Ecto neural progenitor cell (in vitro differentiated cells): Measurements from ENCODE around the gene PSD4.

Experiments
- DNase-seq: peaks from one replicate; pipeline ENCODE4 v3.0.0-alpha.2; 2018; ENCODE audit warnings: low spot score

The PSD4 gene

DNA sequence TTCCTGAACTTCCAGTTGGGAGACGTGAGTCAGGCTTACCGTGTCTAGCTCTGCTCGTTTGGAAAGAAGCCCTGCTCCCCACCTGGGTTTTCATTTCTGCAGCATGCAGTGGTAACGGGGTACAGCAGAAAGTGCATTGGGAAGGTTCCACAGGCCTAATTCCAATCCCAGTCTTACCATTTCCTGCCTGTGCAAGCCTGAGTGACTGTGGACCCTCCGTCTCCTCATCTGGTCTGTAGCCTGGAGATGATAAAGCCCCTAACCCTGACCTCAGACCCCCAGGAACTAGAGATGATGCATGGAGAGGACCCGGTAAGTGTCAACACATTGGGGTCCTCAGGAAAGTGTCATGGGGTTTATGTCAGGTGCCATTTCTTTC, 5.8 kb upstream of the PSD4 start:
- DNase-seq, result no peak

DNA sequence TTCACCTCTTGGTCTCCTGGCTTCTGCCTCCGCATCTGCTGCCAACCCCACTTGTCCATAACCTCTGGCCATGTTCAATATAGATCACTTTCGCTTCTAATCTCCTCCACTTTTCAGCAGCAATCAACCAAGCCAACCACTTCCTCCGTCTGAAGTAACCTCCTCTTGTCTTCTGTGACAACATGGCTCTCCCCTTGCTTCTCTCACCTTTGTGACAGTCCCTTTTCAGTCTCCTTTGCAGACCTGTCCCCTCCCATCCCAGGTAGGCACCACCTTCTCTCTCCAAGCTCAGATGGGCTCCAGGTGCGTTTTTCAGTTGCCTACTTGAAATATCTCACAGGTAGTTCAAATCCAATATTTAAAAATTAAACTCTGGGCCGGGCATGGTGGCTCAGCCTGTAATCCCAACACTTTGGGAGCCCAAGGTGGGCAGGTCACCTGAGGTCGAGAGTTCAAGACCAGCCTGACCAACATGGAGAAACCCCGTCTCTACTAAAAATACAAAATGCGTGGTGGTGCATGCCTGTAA, 4.7 kb upstream of the PSD4 start:
- peak; percentile 5 for DNase-seq

DNA sequence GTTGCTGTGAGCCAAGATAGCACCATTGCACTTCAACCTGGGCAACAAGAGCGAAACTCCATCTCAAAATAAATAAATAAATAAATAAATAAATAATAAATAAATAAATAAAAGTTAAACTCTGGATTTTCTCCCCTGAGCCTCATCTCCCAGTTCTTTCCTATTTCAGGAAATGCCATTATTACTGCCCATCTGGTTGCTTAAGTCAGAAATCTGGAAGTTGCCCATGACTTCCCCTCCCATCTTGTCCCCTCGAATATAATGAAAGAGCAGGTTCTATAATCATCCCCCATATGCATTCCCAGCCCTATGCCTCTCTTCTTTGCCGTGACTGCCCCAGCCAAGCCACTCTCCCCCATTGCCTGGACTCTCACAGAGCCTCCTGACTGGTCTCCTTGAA, 4.2 kb upstream of the PSD4 start:
- peak; percentile 6 for DNase-seq

DNA sequence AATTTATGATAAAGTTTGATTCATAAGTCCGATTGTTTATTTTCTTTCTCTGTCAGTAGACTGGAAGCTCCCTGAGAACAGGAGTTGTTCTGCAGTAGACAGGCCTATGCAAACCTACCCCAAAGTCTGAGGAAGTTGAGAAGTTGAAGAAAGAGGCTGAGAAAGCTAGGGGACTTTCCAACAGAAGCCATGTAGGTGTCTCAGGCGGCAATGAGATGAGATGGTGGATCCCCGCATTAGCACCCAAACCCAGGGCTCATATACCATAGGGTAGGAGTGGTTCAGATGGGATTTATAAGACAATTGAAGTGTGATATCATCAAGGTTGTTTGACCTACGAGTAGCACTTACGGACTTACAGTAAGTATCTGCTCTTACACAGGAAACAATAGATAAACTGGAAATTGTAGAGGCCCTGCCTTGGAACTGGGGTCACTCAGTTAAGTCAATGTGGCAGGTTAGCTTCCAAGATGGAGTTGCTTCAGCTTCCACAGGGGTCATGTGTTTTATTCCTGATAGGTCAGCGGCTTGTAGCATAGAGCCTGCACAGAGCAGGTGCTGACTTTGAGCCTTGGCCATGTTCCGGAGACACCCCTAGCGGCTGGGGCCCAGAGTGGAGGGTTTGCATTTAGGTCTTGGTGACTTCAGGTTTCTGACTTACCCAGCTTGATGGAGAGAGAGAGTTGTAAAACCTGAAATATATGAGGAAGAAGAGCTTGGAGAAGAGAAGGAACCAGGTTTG, 2.3 kb upstream of the PSD4 start:
- no peak for DNase-seq

DNA sequence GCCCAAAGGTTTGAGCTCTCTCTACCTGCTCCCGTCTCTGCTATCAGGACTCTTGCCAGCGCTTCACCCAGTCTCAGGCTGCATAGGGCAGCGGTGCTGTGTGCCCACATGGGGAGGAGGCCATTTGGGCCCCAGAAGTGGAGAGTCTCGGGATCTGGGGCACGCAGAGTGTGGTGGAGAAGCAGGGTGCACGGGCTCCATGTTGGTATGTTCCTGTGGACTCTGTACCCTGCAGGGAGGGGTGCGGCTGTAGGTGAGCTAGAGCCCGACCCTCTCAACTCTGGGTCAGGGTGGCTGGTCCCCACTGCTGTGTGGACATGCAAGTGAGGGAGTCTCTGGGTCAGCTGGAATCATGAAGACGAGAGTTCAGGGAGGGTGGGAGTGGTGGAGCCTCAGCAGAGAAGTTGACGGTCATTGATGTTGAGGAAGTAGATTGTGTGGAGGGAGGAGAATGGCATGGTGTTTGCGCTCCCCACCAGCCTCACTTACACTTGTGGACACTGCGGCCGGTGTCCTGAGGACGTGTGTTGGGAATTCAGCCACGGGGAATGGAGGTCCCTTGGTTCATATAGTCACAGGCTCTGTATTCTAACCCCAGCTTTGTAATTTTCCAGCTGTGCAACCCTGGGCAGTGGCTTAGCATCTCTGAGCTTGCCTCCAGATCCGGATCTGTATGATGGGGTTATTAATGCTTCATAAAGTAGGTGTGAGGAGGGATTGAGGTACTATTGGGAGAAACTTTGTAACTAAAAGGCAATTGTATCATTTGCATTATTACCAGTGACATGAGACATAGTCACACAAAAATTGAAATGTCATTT, 840 bp upstream of the PSD4 start:
- DNase-seq, result no peak

DNA sequence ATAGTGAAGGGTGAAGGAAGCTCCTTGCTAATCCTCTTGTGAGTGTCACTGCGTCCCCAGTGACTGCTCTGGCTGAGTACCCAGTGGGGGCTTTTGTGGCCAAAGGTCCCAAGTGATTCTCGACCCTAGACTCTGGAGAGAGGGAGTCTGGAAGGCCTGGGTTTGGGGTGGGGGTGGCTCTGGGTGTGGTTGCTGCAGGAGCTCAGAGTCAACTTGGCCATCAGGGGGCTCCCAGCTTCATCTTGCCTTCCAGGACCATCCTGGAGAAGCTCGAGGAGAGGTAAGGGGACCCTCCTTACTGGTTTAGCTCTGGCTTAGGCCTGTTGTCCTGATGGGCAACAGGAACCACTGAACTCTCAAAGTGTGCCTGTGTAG, 592 bp downstream of the PSD4 start:
- DNase-seq, result no peak

DNA sequence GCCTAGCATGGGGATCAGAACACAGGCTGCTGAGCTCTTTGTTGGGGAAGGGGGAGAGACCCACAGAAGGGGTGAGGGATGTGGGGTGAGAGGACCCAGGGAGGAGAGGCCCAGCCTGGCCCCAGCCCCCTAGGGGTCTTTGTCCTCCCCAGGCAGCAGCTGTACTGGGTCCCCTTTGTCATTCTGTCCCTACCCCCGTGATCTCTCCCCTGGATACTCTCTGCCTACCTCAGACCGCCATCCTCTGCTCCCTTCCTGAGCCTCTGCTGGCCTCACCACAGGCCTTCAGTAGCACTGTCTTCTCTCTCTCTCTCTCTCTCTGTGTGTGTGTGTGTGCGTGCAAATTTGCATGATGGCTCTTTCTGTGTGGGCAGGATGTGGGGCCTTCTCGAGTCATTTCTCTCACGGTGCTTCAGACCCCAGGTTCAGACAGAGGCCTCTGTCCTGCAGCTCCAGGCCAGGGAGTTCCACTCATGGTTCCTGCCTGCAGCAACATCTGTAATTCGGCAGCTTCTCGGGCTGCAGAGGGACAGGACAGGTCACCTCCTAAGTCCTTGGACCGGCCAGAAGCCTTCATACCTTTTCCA, 1.4 kb downstream of the PSD4 start:
- DNase-seq, result no peak

DNA sequence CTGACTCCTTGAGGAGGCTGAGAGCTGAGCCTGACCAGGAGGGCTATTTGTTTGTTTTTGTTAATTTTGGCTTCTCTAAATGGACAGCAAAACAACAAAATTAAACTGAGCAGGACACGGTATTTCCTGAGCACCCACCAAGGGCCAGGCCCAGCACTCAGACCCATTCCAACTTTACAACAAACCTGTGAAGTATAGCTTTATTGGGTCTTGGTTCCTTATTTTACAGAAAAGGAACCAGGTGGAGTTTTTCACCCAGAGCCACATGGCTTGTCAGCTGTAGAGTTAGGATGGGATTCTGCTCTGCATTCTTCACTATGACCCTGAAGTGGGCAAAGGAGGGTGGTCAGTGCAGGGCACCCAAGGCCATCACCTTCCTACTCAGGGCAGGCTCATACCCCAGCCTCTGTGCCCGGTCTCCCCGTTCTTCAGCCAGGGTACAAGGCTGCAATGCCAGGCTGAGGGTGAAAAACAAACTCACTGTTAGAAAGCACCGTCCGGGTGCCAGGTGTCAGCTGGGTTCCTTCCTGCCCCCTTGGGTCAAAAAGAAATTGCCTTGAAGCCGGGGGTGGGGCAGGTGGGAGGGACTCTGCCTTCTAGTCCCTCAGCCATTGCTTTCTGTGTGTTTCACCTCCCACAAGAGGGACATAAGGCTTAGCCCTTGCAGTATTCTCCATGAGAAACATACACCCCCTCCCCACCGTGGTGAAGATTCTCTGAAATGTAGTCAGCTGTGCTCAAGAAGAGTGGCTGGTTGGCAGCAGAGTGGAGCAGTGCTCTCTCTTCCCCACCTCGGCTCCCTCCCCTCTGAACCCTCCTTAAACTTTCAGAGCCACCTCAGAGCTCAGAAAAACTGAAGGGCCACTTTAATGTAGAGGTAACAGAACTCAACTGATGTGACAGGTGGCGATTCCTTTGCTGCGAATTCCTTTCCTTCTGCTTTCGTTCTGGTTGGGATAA, 2.2 kb downstream of the PSD4 start:
- DNase-seq, result no peak

DNA sequence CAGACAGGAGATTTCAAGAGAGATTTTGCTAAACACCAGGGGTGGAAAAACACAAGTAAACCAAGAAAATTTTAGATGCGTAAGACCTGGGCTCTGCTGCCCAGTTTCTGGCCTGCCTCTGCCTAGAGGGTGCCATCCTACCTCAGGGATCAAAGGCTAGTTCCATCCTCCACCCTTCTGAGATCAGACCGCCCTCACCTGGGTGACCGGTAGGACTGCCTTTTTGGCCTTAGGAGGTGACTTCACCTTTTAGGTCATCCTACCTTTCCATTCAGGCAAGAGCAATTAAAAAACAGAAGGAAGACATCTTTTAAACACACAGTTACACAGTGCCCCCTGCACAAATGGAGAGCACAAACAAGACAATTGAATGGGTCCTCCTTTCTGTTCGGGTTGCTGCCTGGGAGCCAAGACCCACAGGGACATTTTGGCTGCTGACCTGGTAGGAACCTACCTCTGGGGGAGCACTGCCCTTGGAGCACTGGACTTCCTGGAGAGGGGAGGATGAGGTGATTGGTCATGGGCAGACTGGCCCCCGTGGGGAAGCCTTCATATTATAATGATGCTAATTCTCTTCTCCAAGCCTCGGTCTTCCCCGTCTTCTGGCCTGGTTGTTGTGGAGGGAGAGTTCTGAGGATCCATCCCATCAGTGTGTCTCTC, 3.1 kb downstream of the PSD4 start:
- DNase-seq, result no peak

DNA sequence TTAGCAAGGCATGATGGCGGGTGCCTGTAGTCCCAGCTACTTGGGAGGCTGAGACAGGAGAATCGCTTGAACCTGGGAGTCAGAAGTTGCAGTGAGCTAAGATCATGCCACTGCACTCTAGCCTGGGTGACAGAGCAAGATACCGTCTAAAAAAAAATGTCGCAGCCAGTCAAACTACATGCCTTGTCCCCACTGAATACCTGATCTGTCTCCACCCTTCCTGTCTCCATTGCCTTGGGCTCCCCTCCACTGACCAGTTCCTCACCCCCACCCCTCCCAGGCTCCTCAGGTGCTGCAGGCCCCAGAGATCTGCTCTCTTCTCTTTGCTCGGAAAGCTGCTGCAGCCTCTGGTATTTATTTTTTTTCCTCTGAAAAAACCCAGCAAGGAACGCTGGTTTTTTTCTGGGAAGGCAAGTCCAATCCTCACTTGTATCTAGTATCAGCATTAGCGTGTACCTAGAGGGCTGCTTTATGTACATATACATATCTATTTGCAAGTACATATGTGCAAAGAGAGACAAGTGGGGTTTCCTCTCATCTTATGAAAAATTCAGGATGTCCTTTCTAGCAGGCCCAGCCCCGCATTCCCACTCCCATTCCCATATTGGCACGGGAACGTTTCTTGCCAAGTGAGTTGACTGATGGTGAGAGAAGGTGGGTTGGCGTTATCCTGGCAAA, 4.4 kb downstream of the PSD4 start:
- no peak for DNase-seq

DNA sequence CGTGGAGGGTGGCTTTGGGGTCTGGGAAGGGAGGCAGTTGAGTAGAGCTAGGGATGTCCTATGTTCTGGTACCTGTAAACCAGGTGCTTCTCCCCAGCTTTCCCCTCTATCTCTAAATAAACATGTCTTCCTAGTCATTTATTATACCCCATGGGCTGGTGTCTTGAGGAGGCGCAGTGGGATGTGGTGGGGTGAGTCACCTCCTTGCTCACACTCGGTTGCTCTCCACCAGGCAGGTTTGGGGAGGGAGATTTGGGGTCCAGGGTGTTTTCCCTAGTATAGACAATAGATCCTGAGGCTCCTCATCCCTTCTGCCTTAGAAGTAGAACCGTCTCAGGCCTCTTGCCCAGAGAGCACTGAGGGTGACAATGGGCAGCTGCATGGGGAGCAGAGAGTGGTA, 5.1 kb downstream of the PSD4 start:
- no peak for DNase-seq

DNA sequence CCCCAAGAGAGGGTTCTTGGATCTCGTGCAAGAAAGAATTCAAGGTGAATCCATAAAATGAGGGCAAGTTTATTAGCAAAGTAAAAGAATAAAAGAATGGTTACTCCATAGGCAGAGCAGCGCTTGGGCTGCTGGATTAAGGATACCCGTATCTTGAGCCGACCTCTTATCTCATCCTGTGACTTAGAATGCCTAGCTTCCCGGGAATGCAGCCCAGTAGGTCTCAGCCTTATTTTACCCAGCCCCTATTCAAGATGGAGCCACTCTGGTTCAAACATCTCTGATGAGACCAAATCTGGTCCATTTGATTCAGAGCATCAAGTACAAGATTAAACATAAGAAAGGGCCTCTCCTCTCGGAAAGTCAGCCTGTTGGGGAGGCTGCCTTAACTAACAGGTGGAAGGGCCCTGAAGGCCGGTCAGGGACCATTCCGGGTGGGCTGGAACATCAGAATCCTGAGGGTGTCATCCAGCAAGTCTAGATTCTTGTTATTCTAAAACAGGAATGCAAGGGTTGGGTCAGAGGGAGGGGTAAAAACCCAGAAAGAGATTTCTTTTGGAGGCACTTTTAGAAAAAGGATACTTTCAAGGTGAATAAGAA, 5.8 kb downstream of the PSD4 start:
- no peak for DNase-seq

DNA sequence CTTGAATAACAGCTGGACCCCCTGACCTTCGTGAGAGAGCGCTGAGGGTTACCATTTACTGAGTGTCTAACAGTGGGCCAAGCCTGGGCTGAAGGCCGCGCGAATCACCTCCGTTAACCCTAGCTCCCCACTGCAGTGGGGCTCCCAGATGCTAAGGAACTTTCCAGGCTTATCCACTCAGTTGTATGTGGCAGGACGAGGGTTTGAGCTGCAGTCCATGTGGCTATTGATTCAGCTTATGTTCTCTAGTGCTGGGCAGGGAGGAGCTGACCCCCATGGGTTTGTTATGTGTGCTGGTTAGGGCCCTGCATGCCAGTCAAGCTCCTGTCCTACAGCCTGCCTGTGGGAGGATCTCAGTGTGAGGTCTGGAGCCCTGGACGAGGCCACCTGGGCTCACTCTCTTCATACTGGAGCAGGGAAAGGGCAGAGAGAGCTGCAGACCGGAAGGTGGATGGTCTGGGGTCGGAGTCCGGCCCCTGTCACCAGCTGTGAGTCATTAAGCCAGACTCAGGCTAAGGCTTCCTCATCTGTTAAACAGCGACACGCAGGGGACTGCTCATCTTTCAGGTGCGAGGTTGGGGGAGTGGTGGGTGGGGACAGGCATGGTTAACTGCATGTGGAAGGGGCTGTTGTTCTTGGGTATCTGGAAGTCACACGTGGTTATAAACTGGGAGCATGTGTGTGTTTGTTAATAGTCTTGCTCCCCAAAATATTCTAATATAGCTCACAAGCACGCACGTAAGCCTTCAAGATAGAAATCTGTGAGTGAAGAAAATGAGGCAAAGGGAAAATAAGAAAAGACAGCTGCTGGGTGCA, 6.6 kb downstream of the PSD4 start:
- no peak for DNase-seq

DNA sequence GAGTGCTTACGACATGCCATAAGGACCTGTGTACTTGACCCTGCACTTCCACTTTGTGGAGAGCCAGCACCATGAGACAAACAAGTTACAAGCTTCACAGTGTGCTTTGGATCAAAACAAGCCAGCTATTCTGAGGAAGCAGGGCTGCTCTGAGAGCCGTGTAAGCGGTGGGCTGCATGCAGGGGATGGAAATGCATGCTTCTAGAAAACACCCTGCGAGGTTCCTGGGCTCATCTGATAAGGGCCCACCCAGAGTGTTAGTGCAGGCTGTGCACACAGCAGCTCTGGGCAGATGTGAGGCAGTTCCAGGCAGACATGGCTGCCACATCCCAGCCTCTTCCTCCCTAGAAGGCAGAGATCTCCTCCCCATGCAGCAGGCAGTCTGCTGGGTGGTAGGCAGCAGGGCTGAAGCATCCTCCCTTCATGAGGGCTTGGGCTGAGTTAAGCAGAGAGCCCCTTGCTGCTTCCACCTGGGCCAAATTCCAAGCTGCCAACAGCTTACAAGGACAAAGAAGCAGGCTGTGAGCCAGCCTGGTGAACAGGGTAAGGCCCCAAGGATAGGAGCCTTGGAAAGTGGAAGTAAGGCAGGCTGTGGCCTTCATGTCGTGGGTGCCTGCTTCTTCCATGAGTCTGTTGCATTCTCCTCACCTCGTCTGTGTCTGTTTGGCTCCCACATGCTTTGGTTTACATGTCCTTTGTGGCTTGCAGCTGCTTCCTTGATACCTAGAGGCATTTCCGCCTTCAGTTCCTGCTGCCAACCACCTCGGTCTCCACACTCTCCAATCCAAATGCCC, 7.7 kb downstream of the PSD4 start:
- no peak for DNase-seq

DNA sequence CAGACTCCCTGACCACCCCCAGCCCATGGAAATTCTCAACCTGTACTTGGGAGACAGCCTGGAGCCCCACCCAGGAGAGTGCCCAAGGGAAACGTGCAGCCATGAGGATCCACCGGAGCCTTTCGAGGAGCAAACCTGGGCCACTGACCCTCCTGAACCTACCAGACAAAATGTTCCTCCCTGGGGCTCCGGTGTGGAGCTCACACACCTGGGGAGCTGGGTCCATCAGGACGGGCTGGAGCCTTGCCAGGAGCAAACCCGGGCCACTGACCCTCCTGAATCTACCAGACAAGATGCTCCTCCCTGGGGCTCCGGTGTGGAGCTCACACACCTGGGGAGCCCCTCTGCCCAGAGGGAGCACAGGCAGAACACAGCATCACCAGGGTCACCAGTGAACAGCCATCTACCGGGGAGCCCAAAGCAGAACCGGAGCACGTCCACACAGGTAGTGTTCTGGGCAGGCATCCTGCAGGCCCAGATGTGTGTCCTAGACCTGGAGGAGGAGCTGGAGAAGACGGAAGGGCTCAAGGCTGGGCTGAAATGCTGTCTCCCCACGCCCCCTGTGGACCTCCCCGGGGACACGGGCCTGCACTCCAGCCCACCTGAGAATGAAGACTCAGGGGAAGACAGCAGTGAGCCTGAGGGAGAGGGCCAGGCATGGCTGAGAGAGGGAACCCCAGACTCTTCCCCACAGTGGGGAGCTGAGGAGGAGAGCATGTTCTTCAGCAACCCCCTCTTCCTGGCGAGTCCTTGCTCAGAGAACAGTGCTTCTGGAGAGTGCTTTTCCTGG, 8.9 kb downstream of the PSD4 start:
- DNase-seq, result no peak

DNA sequence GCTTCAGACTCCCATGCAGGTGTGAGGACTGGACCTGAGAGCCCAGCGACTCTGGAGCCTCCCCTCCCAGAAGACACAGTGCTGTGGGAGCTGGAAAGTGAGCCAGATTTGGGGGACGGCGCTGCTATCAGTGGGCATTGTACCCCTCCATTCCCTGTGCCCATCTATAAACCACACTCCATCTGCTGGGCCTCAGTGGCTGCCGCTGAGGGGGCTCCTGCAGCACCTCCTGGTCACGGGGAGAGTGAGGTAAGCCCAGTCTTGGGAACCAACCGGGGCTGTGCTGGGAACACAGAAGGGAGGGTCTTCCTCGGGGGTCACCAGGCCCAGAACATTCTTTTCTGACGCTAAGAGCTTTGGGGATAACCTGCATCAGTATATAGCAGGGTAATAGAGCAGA, 9.5 kb downstream of the PSD4 start:
- DNase-seq, result no peak

DNA sequence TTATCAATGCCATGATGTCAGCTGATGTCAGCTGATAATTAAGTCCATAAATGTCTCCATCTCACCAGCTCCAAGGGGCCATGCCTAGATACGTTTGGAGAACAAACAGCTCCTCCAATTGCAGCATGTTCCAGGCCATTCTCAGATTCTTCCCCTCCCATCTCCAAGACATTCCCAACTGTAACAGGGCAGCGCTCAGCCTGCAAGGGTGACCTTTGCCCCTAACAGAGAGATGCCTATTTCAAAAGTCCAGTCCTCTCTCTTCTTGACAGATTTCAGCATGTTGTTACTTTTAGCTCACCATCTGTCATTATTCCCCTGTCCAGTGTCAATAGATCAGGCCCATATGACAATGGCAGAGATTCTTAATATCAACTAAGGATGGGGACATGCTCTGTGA, 9.9 kb downstream of the PSD4 start:
- no peak for DNase-seq
